SK-MEL-5 (cell line): Measurements from ENCODE around the gene KCNH1. TPM values are rescaled to one million over a fixed set of nuclear protein-coding genes. Genes with fewer than 3 reads are reported as not detected.

Experiments used
- DNase-seq: peaks from one replicate; pipeline ENCODE4 v3.0.0-alpha.2; 2016; ENCODE audit warnings: low read depth, low spot score
- in situ Hi-C: cut with HindIII; loops from 2 replicates; pipeline ENCODE4 v1.10.0; 2016; ENCODE audit warnings: low sequenced_read_pairs, high pct_unique_total_duplicates, low pct_unique_long_range_greater_than_20kb
- total RNA-seq: library from RNA; depleted of rRNA; stranded (reverse); fragments of >200 nt; shearing (Covaris generic); gene quantifications from 2 replicates; pipeline ENCODE4 v1.2.3, GENCODE V29; 2014

The KCNH1 gene
- total RNA-seq, 1 experiment from 2014 or later, result 8.0 TPM

GRCh38 chr1:210728437-210729149 lies 405.4 kb downstream of the KCNH1 start:
- DNase-seq, result no peak
- in situ Hi-C loops, result no loop called here

GRCh38 chr1:210727709-210728108 lies 406.2 kb downstream of the KCNH1 start:
- DNase-seq, result no peak
- in situ Hi-C loops, result no loop called here

- in situ Hi-C loops, result no loop called here
- no peak for DNase-seq
Observed at GRCh38 chr1:210726621-210727020, 407.3 kb downstream of the KCNH1 start.

GRCh38 chr1:210724768-210725167 lies 409.2 kb downstream of the KCNH1 start:
- in situ Hi-C loops, result no loop called here
- DNase-seq, result no peak

GRCh38 chr1:210723646-210724045 lies 410.3 kb downstream of the KCNH1 start:
- in situ Hi-C loops, result no loop called here
- no peak for DNase-seq

GRCh38 chr1:210722410-210723081 lies 411.4 kb downstream of the KCNH1 start:
- in situ Hi-C loops, result no loop called here
- no peak for DNase-seq

- in situ Hi-C loops, result no loop called here
- DNase-seq, result peak; percentile 44
Observed at GRCh38 chr1:210715072-210715471, 418.9 kb downstream of the KCNH1 start.

GRCh38 chr1:210711825-210712612 lies 421.9 kb downstream of the KCNH1 start:
- no peak for DNase-seq
- in situ Hi-C loops, result no loop called here

- DNase-seq, result peak; percentile 61
- in situ Hi-C loops, result no loop called here
Observed at GRCh38 chr1:210709701-210710100, 424.2 kb downstream of the KCNH1 start.

GRCh38 chr1:210707300-210708240 lies 426.4 kb downstream of the KCNH1 start:
- in situ Hi-C loops, result no loop called here
- no peak for DNase-seq

- in situ Hi-C loops, result no loop called here
- DNase-seq, result no peak
Observed at GRCh38 chr1:210706246-210706645, 427.7 kb downstream of the KCNH1 start.

GRCh38 chr1:210705086-210705485 lies 428.9 kb downstream of the KCNH1 start:
- in situ Hi-C loops, result no loop called here
- no peak for DNase-seq

GRCh38 chr1:210703593-210703992 lies 430.4 kb downstream of the KCNH1 start:
- in situ Hi-C loops, result no loop called here

GRCh38 chr1:210702506-210702905 lies 431.4 kb downstream of the KCNH1 start:
- no peak for DNase-seq
- in situ Hi-C loops, result no loop called here

More at GRCh38 chr1:210703593-210703992, 430.4 kb downstream of the KCNH1 start:
- no peak for DNase-seq

- no peak for DNase-seq
- in situ Hi-C loops, result no loop called here
Observed at GRCh38 chr1:210700511-210700910, 433.4 kb downstream of the KCNH1 start.

- in situ Hi-C loops, result no loop called here
- DNase-seq, result no peak
Observed at GRCh38 chr1:210700083-210700482, 433.9 kb downstream of the KCNH1 start.

- in situ Hi-C loops, result no loop called here
- no peak for DNase-seq
Observed at GRCh38 chr1:210698661-210699060, 435.3 kb downstream of the KCNH1 start.
